ENCODE measurements around the gene MMP19.

- TF ChIP-seq, protein P1, sequence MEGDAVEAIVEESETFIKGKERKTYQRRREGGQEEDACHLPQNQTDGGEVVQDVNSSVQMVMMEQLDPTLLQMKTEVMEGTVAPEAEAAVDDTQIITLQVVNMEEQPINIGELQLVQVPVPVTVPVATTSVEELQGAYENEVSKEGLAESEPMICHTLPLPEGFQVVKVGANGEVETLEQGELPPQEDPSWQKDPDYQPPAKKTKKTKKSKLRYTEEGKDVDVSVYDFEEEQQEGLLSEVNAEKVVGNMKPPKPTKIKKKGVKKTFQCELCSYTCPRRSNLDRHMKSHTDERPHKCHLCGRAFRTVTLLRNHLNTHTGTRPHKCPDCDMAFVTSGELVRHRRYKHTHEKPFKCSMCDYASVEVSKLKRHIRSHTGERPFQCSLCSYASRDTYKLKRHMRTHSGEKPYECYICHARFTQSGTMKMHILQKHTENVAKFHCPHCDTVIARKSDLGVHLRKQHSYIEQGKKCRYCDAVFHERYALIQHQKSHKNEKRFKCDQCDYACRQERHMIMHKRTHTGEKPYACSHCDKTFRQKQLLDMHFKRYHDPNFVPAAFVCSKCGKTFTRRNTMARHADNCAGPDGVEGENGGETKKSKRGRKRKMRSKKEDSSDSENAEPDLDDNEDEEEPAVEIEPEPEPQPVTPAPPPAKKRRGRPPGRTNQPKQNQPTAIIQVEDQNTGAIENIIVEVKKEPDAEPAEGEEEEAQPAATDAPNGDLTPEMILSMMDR (IDR thresholded peaks at IDR 0.05) = no peak
- no peak for TF ChIP-seq POLR2AphosphoS5 (IDR thresholded peaks at IDR 0.05)
- no peak for TF ChIP-seq POLR2A (IDR thresholded peaks at IDR 0.05; ENCODE audit: low read depth)
Observed at GRCh38 chr12:55797550-55797949, 45.2 kb downstream of the MMP19 start.

All from esophagus muscularis mucosa (tissue), 3 donors.